ENCODE results near the gene UBQLN4.
"Not testable (repeated sequence)": the region's sequence is repeated elsewhere in the genome, so short reads cannot be mapped to it uniquely, and the experiment has no call there.

The UBQLN4 gene

GRCh38 chr1:156075162-156075561 lies 21.6 kb upstream of the UBQLN4 start:
- no peak for TF ChIP-seq POLR2A (IDR thresholded peaks at IDR 0.05; ENCODE audit: low read depth, low read length)
- FAIRE-seq (no peak), DNase-seq (ENCODE audit: insufficient read length, low spot score) (no peak)

- DNase-seq (ENCODE audit: insufficient read length, low spot score) (no peak), FAIRE-seq (no peak)
- no peak for TF ChIP-seq POLR2A (IDR thresholded peaks at IDR 0.05; ENCODE audit: low read depth, low read length)
Measured at GRCh38 chr1:156074661-156075060, 21.1 kb upstream of the UBQLN4 start.

GRCh38 chr1:156073740-156074139 lies 20.1 kb upstream of the UBQLN4 start:
- no peak for DNase-seq (ENCODE audit: insufficient read length, low spot score)
- FAIRE-seq, result no peak
- no peak for TF ChIP-seq POLR2A (IDR thresholded peaks at IDR 0.05; ENCODE audit: low read depth, low read length)

- DNase-seq (ENCODE audit: insufficient read length, low spot score) (no peak), FAIRE-seq (no peak)
- no peak for TF ChIP-seq POLR2A (IDR thresholded peaks at IDR 0.05; ENCODE audit: low read depth, low read length)
Measured at GRCh38 chr1:156073110-156073687, 19.6 kb upstream of the UBQLN4 start.

GRCh38 chr1:156072251-156072650 lies 18.7 kb upstream of the UBQLN4 start:
- FAIRE-seq, result no peak
- DNase-seq (ENCODE audit: insufficient read length, low spot score), result no peak
- TF ChIP-seq POLR2A (IDR thresholded peaks at IDR 0.05; ENCODE audit: low read depth, low read length), result no peak

GRCh38 chr1:156071332-156071816 lies 17.8 kb upstream of the UBQLN4 start:
- DNase-seq (ENCODE audit: insufficient read length, low spot score); FAIRE-seq: not testable (repeated sequence)

- no peak for TF ChIP-seq POLR2A (IDR thresholded peaks at IDR 0.05; ENCODE audit: low read depth, low read length)
- no peak for FAIRE-seq
- DNase-seq (ENCODE audit: insufficient read length, low spot score), result no peak
Measured at GRCh38 chr1:156070548-156070947, 16.9 kb upstream of the UBQLN4 start.

- FAIRE-seq (no peak), DNase-seq (ENCODE audit: insufficient read length, low spot score) (no peak)
- TF ChIP-seq POLR2A (IDR thresholded peaks at IDR 0.05; ENCODE audit: low read depth, low read length), result no peak
Measured at GRCh38 chr1:156069490-156070455, 16.2 kb upstream of the UBQLN4 start.

GRCh38 chr1:156067262-156067661 lies 13.7 kb upstream of the UBQLN4 start:
- no peak for TF ChIP-seq POLR2A (IDR thresholded peaks at IDR 0.05; ENCODE audit: low read depth, low read length)
- DNase-seq (ENCODE audit: insufficient read length, low spot score) (no peak), FAIRE-seq (no peak)

- DNase-seq (ENCODE audit: insufficient read length, low spot score) (no peak), FAIRE-seq (no peak)
- no peak for TF ChIP-seq POLR2A (IDR thresholded peaks at IDR 0.05; ENCODE audit: low read depth, low read length)
Measured at GRCh38 chr1:156065871-156066270, 12.3 kb upstream of the UBQLN4 start.

GRCh38 chr1:156065212-156065611 lies 11.6 kb upstream of the UBQLN4 start:
- no peak for TF ChIP-seq POLR2A (IDR thresholded peaks at IDR 0.05; ENCODE audit: low read depth, low read length)
- FAIRE-seq, result no peak

GRCh38 chr1:156064615-156065014 lies 11.0 kb upstream of the UBQLN4 start:
- DNase-seq (ENCODE audit: insufficient read length, low spot score) (no peak), FAIRE-seq (no peak)
- no peak for TF ChIP-seq POLR2A (IDR thresholded peaks at IDR 0.05; ENCODE audit: low read depth, low read length)

More at GRCh38 chr1:156065212-156065611, 11.6 kb upstream of the UBQLN4 start:
- DNase-seq (ENCODE audit: insufficient read length, low spot score), result no peak

GRCh38 chr1:156063997-156064285 lies 10.3 kb upstream of the UBQLN4 start:
- DNase-seq (ENCODE audit: insufficient read length, low spot score), result no peak
- TF ChIP-seq POLR2A (IDR thresholded peaks at IDR 0.05; ENCODE audit: low read depth, low read length), result no peak
- no peak for FAIRE-seq

GRCh38 chr1:156062189-156062588 lies 8.6 kb upstream of the UBQLN4 start:
- DNase-seq (ENCODE audit: insufficient read length, low spot score), result peak; percentile 59
- no peak for FAIRE-seq
- TF ChIP-seq POLR2A (IDR thresholded peaks at IDR 0.05; ENCODE audit: low read depth, low read length), result no peak
